ENCODE measurements around the gene CA12.

Gene CA12

GRCh38 chr15:63337046-63337445 is 44.6 kb downstream of the CA12 start:
- TF ChIP-seq ZFP30 (CRISPR knock-in tag; IDR thresholded peaks at IDR 0.05) (no peak), RARB (CRISPR knock-in tag; IDR thresholded peaks at IDR 0.05) (no peak), ZC3H10 (CRISPR knock-in tag; IDR thresholded peaks at IDR 0.05) (no peak), CSDC2 (CRISPR knock-in tag; IDR thresholded peaks at IDR 0.05) (no peak), ZFP3 (CRISPR knock-in tag; IDR thresholded peaks at IDR 0.05) (no peak), ISL1 (CRISPR knock-in tag; IDR thresholded peaks at IDR 0.05) (no peak), GLIS3 (CRISPR knock-in tag; IDR thresholded peaks at IDR 0.05) (no peak), OSR1 (CRISPR knock-in tag; IDR thresholded peaks at IDR 0.05) (no peak), ZNF565 (CRISPR knock-in tag; conservative IDR thresholded peaks at IDR 0.05; ENCODE audit: low read depth) (no peak), BACH2 (CRISPR knock-in tag; IDR thresholded peaks at IDR 0.05; ENCODE audit: borderline replicate concordance) (no peak), CSRNP3 (CRISPR knock-in tag; IDR thresholded peaks at IDR 0.05) (no peak), ZNF8 (CRISPR knock-in tag; IDR thresholded peaks at IDR 0.05) (no peak), POU6F1 (CRISPR knock-in tag; IDR thresholded peaks at IDR 0.05; ENCODE audit: borderline replicate concordance, low read depth) (no peak)
- ATAC-seq = no peak

- TF ChIP-seq CSRNP3 (CRISPR knock-in tag; IDR thresholded peaks at IDR 0.05) (no peak), ZNF70 (CRISPR knock-in tag; IDR thresholded peaks at IDR 0.05) (no peak), TCF4 (CRISPR knock-in tag; IDR thresholded peaks at IDR 0.05; ENCODE audit: borderline replicate concordance) (no peak), PPARA (CRISPR knock-in tag; IDR thresholded peaks at IDR 0.05; ENCODE audit: borderline replicate concordance) (no peak), SNAI2 (CRISPR knock-in tag; IDR thresholded peaks at IDR 0.05) (no peak), ZC3H10 (CRISPR knock-in tag; IDR thresholded peaks at IDR 0.05) (no peak), TOX (CRISPR knock-in tag; IDR thresholded peaks at IDR 0.05; ENCODE audit: borderline replicate concordance) (no peak), BACH2 (CRISPR knock-in tag; IDR thresholded peaks at IDR 0.05; ENCODE audit: borderline replicate concordance) (no peak), GLIS3 (CRISPR knock-in tag; IDR thresholded peaks at IDR 0.05) (no peak), ZFP30 (CRISPR knock-in tag; IDR thresholded peaks at IDR 0.05) (no peak), ESRRG (CRISPR knock-in tag; IDR thresholded peaks at IDR 0.05) (no peak), TSHZ2 (CRISPR knock-in tag; IDR thresholded peaks at IDR 0.05) (no peak), CSDC2 (CRISPR knock-in tag; IDR thresholded peaks at IDR 0.05) (no peak), ARNTL (CRISPR knock-in tag; IDR thresholded peaks at IDR 0.05; ENCODE audit: borderline replicate concordance, low read depth) (no peak), RARB (CRISPR knock-in tag; IDR thresholded peaks at IDR 0.05) (no peak), ISL1 (CRISPR knock-in tag; IDR thresholded peaks at IDR 0.05) (no peak), POU6F1 (CRISPR knock-in tag; IDR thresholded peaks at IDR 0.05; ENCODE audit: borderline replicate concordance, low read depth) (no peak)
- TF ChIP-seq, protein P1, sequence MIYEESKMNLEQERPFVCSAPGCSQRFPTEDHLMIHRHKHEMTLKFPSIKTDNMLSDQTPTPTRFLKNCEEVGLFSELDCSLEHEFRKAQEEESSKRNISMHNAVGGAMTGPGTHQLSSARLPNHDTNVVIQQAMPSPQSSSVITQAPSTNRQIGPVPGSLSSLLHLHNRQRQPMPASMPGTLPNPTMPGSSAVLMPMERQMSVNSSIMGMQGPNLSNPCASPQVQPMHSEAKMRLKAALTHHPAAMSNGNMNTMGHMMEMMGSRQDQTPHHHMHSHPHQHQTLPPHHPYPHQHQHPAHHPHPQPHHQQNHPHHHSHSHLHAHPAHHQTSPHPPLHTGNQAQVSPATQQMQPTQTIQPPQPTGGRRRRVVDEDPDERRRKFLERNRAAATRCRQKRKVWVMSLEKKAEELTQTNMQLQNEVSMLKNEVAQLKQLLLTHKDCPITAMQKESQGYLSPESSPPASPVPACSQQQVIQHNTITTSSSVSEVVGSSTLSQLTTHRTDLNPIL (CRISPR knock-in tag; IDR thresholded peaks at IDR 0.05; ENCODE audit: low read depth) = no peak
- ATAC-seq = no peak
These were observed 46.0 kb downstream of the CA12 start for GRCh38 chr15:63335543-63336240.
